Subcutaneous abdominal adipose tissue (tissue), 5 donors: Measurements from ENCODE around the gene UBAP2L.

Source experiments
- H3K27ac ChIP-seq: one replicate; pipeline ENCODE4 v1.7.0; 2013; ENCODE audit warnings: low read depth, mild to moderate bottlenecking, inconsistent platforms, low read length, moderate library complexity
- H3K27me3 ChIP-seq, 5 donors: one replicate each; pipeline ENCODE4 v1.7.0; 2013; ENCODE audit warnings: low read length in 5 of 5, inconsistent platforms in 1 of 5; ENCODE audit not compliant: control insufficient read depth in 5 of 5, insufficient read depth in 4 of 5
- H3K36me3 ChIP-seq, 5 donors: one replicate each; pipeline ENCODE4 v1.7.0; 2013; ENCODE audit warnings: low read length in 5 of 5; ENCODE audit not compliant: control insufficient read depth in 5 of 5, insufficient read depth in 5 of 5
- H3K4me1 ChIP-seq, 5 donors: one replicate each; pipeline ENCODE4 v1.7.0; 2013; ENCODE audit warnings: low read length in 5 of 5, mild to moderate bottlenecking in 3 of 5, moderate library complexity in 1 of 5; ENCODE audit not compliant: control insufficient read depth in 5 of 5, insufficient read depth in 5 of 5
- H3K4me3 ChIP-seq, 5 donors: one replicate each; pipeline ENCODE4 v1.7.0; 2013; ENCODE audit warnings: low read length in 5 of 5, low read depth in 1 of 5
- H3K9ac ChIP-seq, 5 donors: one replicate each; pipeline ENCODE4 v1.7.0; 2013; ENCODE audit warnings: low read length in 5 of 5, mild to moderate bottlenecking in 4 of 5, moderate library complexity in 3 of 5
- H3K9me3 ChIP-seq, 5 donors: one replicate each; pipeline ENCODE4 v1.7.0; 2013; ENCODE audit warnings: low read length in 5 of 5; ENCODE audit not compliant: control insufficient read depth in 5 of 5
- donor health status: healthy.
- donor health status: healthy.
- donor health status: healthy.
- donor health status: healthy.
- donor health status: healthy.

Gene UBAP2L

GRCh38 chr1:154182344-154183045, 38.3 kb upstream of the UBAP2L start:
- H3K9ac ChIP-seq = peak overlapping the region; percentile 79 to 91 (median 85)
- no peaks in the 10 kb centered on the region for H3K27me3 ChIP-seq
- peaks cover 5 to 57% (median 52%) of the 10 kb centered on the region in 5 donors for H3K4me1 ChIP-seq
- peak overlapping the region; percentile 91 for H3K27ac ChIP-seq
- peaks cover 0 to 6% (median 0%) of the 10 kb centered on the region in 5 donors for H3K36me3 ChIP-seq
- H3K4me3 ChIP-seq = peak overlapping the region; percentile 84 to 100 (median 98)
- H3K9me3 ChIP-seq = no peaks in the 10 kb centered on the region

DNA sequence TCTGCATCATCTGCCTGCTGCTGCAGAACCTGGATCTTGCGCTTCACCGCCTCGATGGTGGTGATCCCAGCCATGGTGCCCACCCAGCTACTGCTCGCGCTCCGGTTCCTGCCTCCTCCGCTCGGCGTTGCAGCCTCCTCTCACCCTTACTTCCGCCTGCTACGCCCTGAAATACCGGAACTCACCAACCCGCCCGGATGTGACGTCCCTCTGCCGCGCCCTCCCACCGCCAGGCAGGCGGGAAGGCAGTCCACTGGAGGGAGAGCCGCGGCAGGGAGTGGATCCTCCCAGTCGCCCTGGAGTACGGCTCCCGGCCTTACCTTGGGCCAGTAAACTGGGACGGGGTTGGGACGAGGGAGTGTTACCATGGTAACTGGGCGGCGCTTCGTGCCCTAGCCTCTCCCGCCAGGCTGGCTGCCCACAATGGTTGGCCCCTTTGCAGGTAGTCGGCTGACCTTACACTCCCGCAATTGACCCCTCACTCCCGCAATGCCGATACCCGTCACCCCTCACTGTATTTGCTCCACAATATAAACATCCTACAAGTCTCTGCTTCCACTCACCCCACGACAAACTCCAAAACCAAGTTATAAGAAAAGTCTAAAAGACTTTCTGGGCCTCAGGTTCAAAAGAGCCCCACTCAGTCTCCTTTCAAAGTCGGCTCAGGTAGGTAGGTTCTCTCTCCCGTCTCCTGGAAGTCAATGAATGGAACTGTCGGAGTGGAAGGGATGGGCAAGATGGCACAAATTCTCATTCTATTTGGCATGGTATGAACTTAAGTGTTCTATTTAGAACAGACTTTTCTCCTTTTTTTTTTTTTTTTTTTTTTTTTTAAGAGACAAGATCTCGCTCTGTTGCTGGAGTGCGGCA, 37.5 kb upstream of the UBAP2L start:
- H3K36me3 ChIP-seq = peaks cover 0 to 6% (median 0%) of the 10 kb centered on the region in 5 donors
- peak overlapping the region; percentile 79 to 91 (median 85) for H3K9ac ChIP-seq
- peak overlapping the region; percentile 84 to 100 (median 98) for H3K4me3 ChIP-seq
- H3K4me1 ChIP-seq = peaks cover 5 to 50% (median 44%) of the 10 kb centered on the region in 5 donors
- peak overlapping the region; percentile 91 for H3K27ac ChIP-seq
- H3K9me3 ChIP-seq = no peaks in the 10 kb centered on the region
- H3K27me3 ChIP-seq = no peaks in the 10 kb centered on the region

- H3K9ac ChIP-seq = no peak overlapping the region
- H3K9me3 ChIP-seq = no peaks in the 10 kb centered on the region
- no peaks in the 10 kb centered on the region for H3K27me3 ChIP-seq
- no peak overlapping the region for H3K27ac ChIP-seq
- H3K4me1 ChIP-seq = peaks cover 0 to 22% (median 18%) of the 10 kb centered on the region in 5 donors
- H3K36me3 ChIP-seq = no peaks in the 10 kb centered on the region
- H3K4me3 ChIP-seq = no peak overlapping the region
Observed at GRCh38 chr1:154186177-154186576, 34.6 kb upstream of the UBAP2L start.

- no peak overlapping the region for H3K4me3 ChIP-seq
- peaks cover 0 to 16% (median 11%) of the 10 kb centered on the region in 5 donors for H3K4me1 ChIP-seq
- no peak overlapping the region for H3K9ac ChIP-seq
- H3K27me3 ChIP-seq = peaks cover 0 to 5% (median 0%) of the 10 kb centered on the region in 5 donors
- H3K36me3 ChIP-seq = no peaks in the 10 kb centered on the region
- no peaks in the 10 kb centered on the region for H3K9me3 ChIP-seq
- H3K27ac ChIP-seq = no peak overlapping the region
Observed at GRCh38 chr1:154186852-154187501, 33.8 kb upstream of the UBAP2L start.

GRCh38 chr1:154190550-154190949, 30.2 kb upstream of the UBAP2L start:
- peaks cover 0 to 4% (median 0%) of the 10 kb centered on the region in 5 donors for H3K4me1 ChIP-seq
- no peak overlapping the region for H3K27ac ChIP-seq
- H3K4me3 ChIP-seq = no peak overlapping the region
- H3K9me3 ChIP-seq = no peaks in the 10 kb centered on the region
- H3K27me3 ChIP-seq = peaks cover 0 to 11% (median 9%) of the 10 kb centered on the region in 5 donors
- H3K36me3 ChIP-seq = no peaks in the 10 kb centered on the region
- H3K9ac ChIP-seq = no peak overlapping the region

GRCh38 chr1:154191990-154192461, 28.7 kb upstream of the UBAP2L start, which contains the start of gene TPM3:
Gene TPM3, minus strand, starts transcription at chr1:154192100. Its CDS starts 82 bp downstream, at chr1:154192018.
- no peak within 1 kb of the TSS for H3K27ac ChIP-seq
- no peaks in the 10 kb centered on the region for H3K36me3 ChIP-seq
- no peaks in the 10 kb centered on the region for H3K9me3 ChIP-seq
- peaks cover 0 to 4% (median 0%) of the 10 kb centered on the region in 5 donors for H3K4me1 ChIP-seq
- no peak within 1 kb of the TSS for H3K9ac ChIP-seq
- no peak within 1 kb of the TSS for H3K4me3 ChIP-seq
- H3K27me3 ChIP-seq = peaks cover 0 to 11% (median 9%) of the 10 kb centered on the region in 5 donors

GRCh38 chr1:154192476-154192875, 28.3 kb upstream of the UBAP2L start:
- no peaks in the 10 kb centered on the region for H3K9me3 ChIP-seq
- H3K4me1 ChIP-seq = peaks cover 0 to 4% (median 0%) of the 10 kb centered on the region in 5 donors
- H3K36me3 ChIP-seq = no peaks in the 10 kb centered on the region
- H3K9ac ChIP-seq = no peak overlapping the region
- H3K27ac ChIP-seq = no peak overlapping the region
- H3K27me3 ChIP-seq = peaks cover 0 to 11% (median 9%) of the 10 kb centered on the region in 5 donors
- H3K4me3 ChIP-seq = no peak overlapping the region

DNA sequence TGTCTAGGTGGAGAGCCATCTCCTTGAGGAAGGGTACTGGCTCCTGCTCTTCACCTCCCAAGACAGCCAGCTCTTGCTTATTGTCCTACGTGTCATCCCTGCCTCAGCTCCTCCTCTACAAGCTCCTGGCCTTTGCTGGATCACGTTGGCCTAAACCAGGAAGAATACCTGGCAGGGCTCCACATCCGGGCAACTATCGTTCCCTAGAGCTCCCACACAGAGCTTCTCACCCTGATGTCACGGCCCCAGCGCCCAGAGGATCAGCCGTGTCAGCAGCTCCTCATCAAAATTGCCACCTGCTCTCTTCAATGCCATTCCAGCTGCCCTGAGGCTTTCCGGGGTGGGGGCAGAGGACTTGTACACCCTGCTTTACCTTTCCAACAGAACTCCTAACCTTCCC, 26.9 kb upstream of the UBAP2L start:
- H3K27ac ChIP-seq = no peak overlapping the region
- peaks cover 0 to 4% (median 0%) of the 10 kb centered on the region in 5 donors for H3K4me1 ChIP-seq
- no peak overlapping the region for H3K4me3 ChIP-seq
- peaks cover 0 to 11% (median 9%) of the 10 kb centered on the region in 5 donors for H3K27me3 ChIP-seq
- H3K36me3 ChIP-seq = no peaks in the 10 kb centered on the region
- H3K9me3 ChIP-seq = no peaks in the 10 kb centered on the region
- H3K9ac ChIP-seq = no peak overlapping the region

DNA sequence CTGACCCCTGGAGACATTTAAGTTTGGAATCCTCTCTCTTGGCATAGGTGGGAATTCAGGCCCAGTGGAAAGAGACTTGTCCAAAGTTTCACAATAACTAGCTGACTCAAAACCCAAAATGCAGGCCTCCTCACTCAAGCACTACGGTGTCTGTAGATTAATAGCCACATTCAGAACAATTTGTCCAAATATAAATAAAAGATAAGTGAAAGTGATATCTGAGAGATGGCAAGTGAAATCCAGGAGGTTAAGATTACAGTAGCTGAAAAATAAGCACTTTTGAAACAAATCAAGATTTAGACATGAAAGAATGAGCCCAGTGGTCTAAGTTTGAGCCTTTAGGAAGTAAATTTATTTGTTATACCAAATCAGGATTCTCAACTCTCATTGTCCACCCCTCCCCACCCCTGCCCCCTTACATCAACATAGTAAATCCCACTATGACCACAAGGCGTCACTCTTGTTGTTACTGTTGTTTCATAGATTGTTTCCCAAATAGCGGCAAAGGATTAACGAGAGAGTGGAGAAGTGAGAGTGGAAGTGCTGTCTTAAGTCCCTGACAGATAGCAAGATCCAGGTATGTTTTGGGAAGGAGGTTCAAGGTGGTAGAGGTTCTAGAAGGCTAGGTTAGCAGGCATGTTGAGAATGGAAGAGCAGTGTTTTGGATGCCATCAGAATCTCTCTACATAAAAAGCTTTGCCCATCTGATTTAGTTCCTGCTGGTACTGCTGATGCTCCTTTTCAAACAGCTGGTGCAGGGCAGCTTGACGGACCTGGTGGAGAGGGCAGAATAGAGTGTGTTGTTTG, 21.8 kb upstream of the UBAP2L start:
- no peaks in the 10 kb centered on the region for H3K36me3 ChIP-seq
- peak overlapping the region in 2 of 5 donors; percentile 16 to 40 for H3K4me3 ChIP-seq
- peaks cover 3 to 10% (median 6%) of the 10 kb centered on the region in 5 donors for H3K4me1 ChIP-seq
- H3K9me3 ChIP-seq = no peaks in the 10 kb centered on the region
- no peak overlapping the region for H3K27ac ChIP-seq
- peak overlapping the region in 2 of 5 donors; percentile 13 to 68 for H3K9ac ChIP-seq
- peaks cover 0 to 3% (median 0%) of the 10 kb centered on the region in 5 donors for H3K27me3 ChIP-seq
